DOHH2 (cell line): ENCODE data around the gene NR2C2.

Source experiments
- H3F3A ChIP-seq: fragments of 200-600 bp; sonication (generic), shearing (Covaris generic); 2 replicates; pipeline ENCODE4 v1.6.0; 2016; ENCODE audit warnings: antibody characterized with exemption, mild to moderate bottlenecking; ENCODE audit not compliant: control insufficient read depth, insufficient read depth
- H3K27ac ChIP-seq: fragments of 200-600 bp; sonication (generic); 2 replicates; pipeline ENCODE4 v1.5.1; 2014; ENCODE audit warnings: low read depth, mild to moderate bottlenecking, low read length, moderate library complexity
- H3K27me3 ChIP-seq: fragments of 200-600 bp; sonication (generic); 2 replicates; pipeline ENCODE4 v1.6.1; 2014; ENCODE audit warnings: mild to moderate bottlenecking, low read length, mixed read lengths; ENCODE audit not compliant: control insufficient read depth
- H3K36me3 ChIP-seq: fragments of 200-600 bp; sonication (generic); 2 replicates; pipeline ENCODE4 v1.6.1; 2014; ENCODE audit warnings: mild to moderate bottlenecking, low read length, moderate library complexity, mixed read lengths; ENCODE audit not compliant: control insufficient read depth
- H3K4me1 ChIP-seq: fragments of 200-600 bp; sonication (generic); 2 replicates; pipeline ENCODE4 v1.6.1; 2014; ENCODE audit warnings: mild to moderate bottlenecking, low read length, mixed read lengths; ENCODE audit not compliant: control insufficient read depth
- H3K4me2 ChIP-seq: fragments of 200-600 bp; sonication (generic); 2 replicates; pipeline ENCODE4 v1.6.0; 2014; ENCODE audit warnings: mild to moderate bottlenecking, low read length, moderate library complexity
- H3K4me3 ChIP-seq: fragments of 200-600 bp; sonication (generic); 2 replicates; pipeline ENCODE4 v1.5.1; 2014; ENCODE audit warnings: mild to moderate bottlenecking, low read length, mixed read lengths
- H3K79me2 ChIP-seq: fragments of 200-600 bp; sonication (generic); 2 replicates; pipeline ENCODE4 v1.6.1; 2014; ENCODE audit warnings: mild to moderate bottlenecking, low read length, mixed read lengths; ENCODE audit not compliant: control insufficient read depth
- H3K9me2 ChIP-seq: fragments of 200-600 bp; sonication (generic); replicated peaks from 2 replicates; pipeline ENCODE4 v1.6.1; 2014; ENCODE audit warnings: mild to moderate bottlenecking, low read length, mixed read lengths; ENCODE audit not compliant: control insufficient read depth
- H3K9me3 ChIP-seq: fragments of 200-600 bp; sonication (generic); 2 replicates; pipeline ENCODE4 v1.6.1; 2014; ENCODE audit warnings: antibody characterized with exemption, low read length, mixed read lengths; ENCODE audit not compliant: control insufficient read depth, insufficient read depth
- H4K20me1 ChIP-seq: fragments of 200-600 bp; sonication (generic); 2 replicates; pipeline ENCODE4 v1.6.0; 2014; ENCODE audit warnings: low read depth, mild to moderate bottlenecking, antibody characterized with exemption, low read length, moderate library complexity; ENCODE audit not compliant: control insufficient read depth, insufficient read depth
- CTCF ChIP-seq: fragments of 200-600 bp; sonication (generic); IDR thresholded peaks from one replicate; pipeline ENCODE4 v1.5.1; 2014; ENCODE audit warnings: antibody characterized with exemption, mild to moderate bottlenecking, low read depth, low read length; ENCODE audit not compliant: poor library complexity, severe bottlenecking
- EZH2phosphoT487 ChIP-seq: fragments of 200-600 bp; sonication (generic); IDR thresholded peaks from 2 replicates; pipeline ENCODE4 v1.6.1; 2017; ENCODE audit warnings: borderline replicate concordance, mild to moderate bottlenecking, antibody characterized with exemption, low read length, moderate library complexity, mixed read lengths

Gene NR2C2

GRCh38 chr3:15086263-15086662, 138.9 kb downstream of the NR2C2 start:
- no peaks in the 10 kb centered on the region for H3K9me3 ChIP-seq
- no peak overlapping the region for H3K4me2 ChIP-seq
- H3K36me3 ChIP-seq = peaks cover 79% of the 10 kb centered on the region
- H3K4me3 ChIP-seq = no peak overlapping the region
- TF ChIP-seq CTCF (no peak), EZH2phosphoT487 (no peak)
- H3K27ac ChIP-seq = no peak overlapping the region
- H4K20me1 ChIP-seq = no peaks in the 10 kb centered on the region
- no peaks in the 10 kb centered on the region for H3K79me2 ChIP-seq
- H3F3A ChIP-seq = no peaks in the 10 kb centered on the region
- H3K4me1 ChIP-seq = no peaks in the 10 kb centered on the region
- H3K9me2 ChIP-seq = no peaks in the 10 kb centered on the region
- H3K27me3 ChIP-seq = no peaks in the 10 kb centered on the region

GRCh38 chr3:15086699-15087098, 139.3 kb downstream of the NR2C2 start:
- peaks cover 79% of the 10 kb centered on the region for H3K36me3 ChIP-seq
- no peaks in the 10 kb centered on the region for H3K9me3 ChIP-seq
- no peaks in the 10 kb centered on the region for H3F3A ChIP-seq
- no peaks in the 10 kb centered on the region for H4K20me1 ChIP-seq
- H3K4me1 ChIP-seq = no peaks in the 10 kb centered on the region
- H3K4me2 ChIP-seq = no peak overlapping the region
- no peaks in the 10 kb centered on the region for H3K9me2 ChIP-seq
- no peak overlapping the region for H3K27ac ChIP-seq
- TF ChIP-seq CTCF (no peak), EZH2phosphoT487 (no peak)
- no peaks in the 10 kb centered on the region for H3K27me3 ChIP-seq
- no peaks in the 10 kb centered on the region for H3K79me2 ChIP-seq
- no peak overlapping the region for H3K4me3 ChIP-seq

GRCh38 chr3:15089201-15089600, 141.8 kb downstream of the NR2C2 start:
- peaks cover 74% of the 10 kb centered on the region for H3K36me3 ChIP-seq

More at GRCh38 chr3:15089201-15089600, 141.8 kb downstream of the NR2C2 start:
- Histone ChIP-seq H3K4me2 (no peak overlapping the region), H3K9me3 (no peaks in the 10 kb centered on the region), H3K4me3 (no peak overlapping the region), H3K27me3 (no peaks in the 10 kb centered on the region), H3K27ac (no peak overlapping the region), H3K79me2 (no peaks in the 10 kb centered on the region), H3F3A (no peaks in the 10 kb centered on the region), H3K4me1 (no peaks in the 10 kb centered on the region), H4K20me1 (no peaks in the 10 kb centered on the region), H3K9me2 (no peaks in the 10 kb centered on the region)
- TF ChIP-seq CTCF (no peak), EZH2phosphoT487 (no peak)
